ENCODE measurements around the gene HYAL3. TPM values are rescaled to one million over a fixed set of nuclear protein-coding genes. Genes with fewer than 3 reads are reported as not detected.

HYAL3 gene
- total and polyA plus RNA-seq, 10 of the 15 experiments (the other 5 are each of a cell fraction or from before 2014, with no cell fraction given) = 0.37 to 4.2 (median 2.8) TPM

GRCh38 chr3:50272911-50273688 lies 26.1 kb downstream of the HYAL3 start (continued):
- TF ChIP-seq PAX5 (IDR thresholded peaks at IDR 0.05; ENCODE audit: borderline replicate concordance, low read depth, low read length) (peak; percentile 52; the same call in 1 of the 2 replicates), CUX1 (IDR thresholded peaks at IDR 0.05; ENCODE audit: insufficient replicate concordance, low read depth, low read length) (no peak), ATF2 (IDR thresholded peaks at IDR 0.05; ENCODE audit: low read length) (peak; percentile 80), MTA2 (IDR thresholded peaks at IDR 0.05; ENCODE audit: low read depth) (no peak), USF2 (IDR thresholded peaks at IDR 0.05; ENCODE audit: borderline replicate concordance, low read depth, low read length) (no peak), NBN (IDR thresholded peaks at IDR 0.05) (peak; percentile 75), ZNF592 (IDR thresholded peaks at IDR 0.05) (no peak), SP1 (IDR thresholded peaks at IDR 0.05; ENCODE audit: low read depth, low read length) (peak; percentile 41), ZNF207 (IDR thresholded peaks at IDR 0.05; ENCODE audit: borderline replicate concordance) (peak; percentile 77; the same call in 1 of the 2 replicates), SMC3 (IDR thresholded peaks at IDR 0.05; ENCODE audit: borderline replicate concordance, low read length) (peak; percentile 96), SKIL (IDR thresholded peaks at IDR 0.05; ENCODE audit: low read depth, poor library complexity, severe bottlenecking) (no peak), HDAC2 (IDR thresholded peaks at IDR 0.05) (no peak)

Data from GM12878 (cell line).